ENCODE measurements around the gene ARRDC4. TPM values are rescaled to one million over a fixed set of nuclear protein-coding genes. Genes with fewer than 3 reads are reported as not detected.
A peak's percentile ranks its signal among the peaks of the same experiment; 100 is the strongest.
"Not testable (repeated sequence)": the region's sequence is repeated elsewhere in the genome, so short reads cannot be mapped to it uniquely, and the experiment has no call there.

The ARRDC4 gene
- total RNA-seq, 1 donor from 2014 or later = 10.4 TPM

GRCh38 chr15:97978401-97979139 is 18.1 kb downstream of the ARRDC4 start:
- no peaks in the 10 kb centered on the region for H3K36me3 ChIP-seq (ENCODE audit: control insufficient read depth in 3 of 3, insufficient read depth in 3 of 3, low read length in 3 of 3)
- no peaks in the 10 kb centered on the region for H3K4me1 ChIP-seq (ENCODE audit: control insufficient read depth in 3 of 3, insufficient read depth in 3 of 3, low read length in 3 of 3)
- no peak overlapping the region for H3K4me3 ChIP-seq (ENCODE audit: low read length in 3 of 3)
- no peak overlapping the region for H3K27ac ChIP-seq (ENCODE audit: low read depth, low read length)
- H3K9me3 ChIP-seq (ENCODE audit: control insufficient read depth in 3 of 3, low read length in 3 of 3) = no peaks in the 10 kb centered on the region
- no peaks in the 10 kb centered on the region for H3K27me3 ChIP-seq (ENCODE audit: control insufficient read depth in 3 of 3, insufficient read depth in 3 of 3, low read length in 3 of 3)
- H3K9ac ChIP-seq (ENCODE audit: low read depth in 1 of 3, low read length in 3 of 3) = no peak overlapping the region

- no peak overlapping the region for H3K27ac ChIP-seq (ENCODE audit: low read depth, low read length)
- no peak overlapping the region for H3K4me3 ChIP-seq (ENCODE audit: low read length in 3 of 3)
- no peaks in the 10 kb centered on the region for H3K4me1 ChIP-seq (ENCODE audit: control insufficient read depth in 3 of 3, insufficient read depth in 3 of 3, low read length in 3 of 3)
These were observed 18.6 kb downstream of the ARRDC4 start for GRCh38 chr15:97979140-97979520.

GRCh38 chr15:97981058-97981457 is 20.6 kb downstream of the ARRDC4 start:
- Histone ChIP-seq H3K36me3 (ENCODE audit: control insufficient read depth in 3 of 3, insufficient read depth in 3 of 3, low read length in 3 of 3) (no peaks in the 10 kb centered on the region), H3K4me3 (ENCODE audit: low read length in 3 of 3) (no peak overlapping the region), H3K4me1 (ENCODE audit: control insufficient read depth in 3 of 3, insufficient read depth in 3 of 3, low read length in 3 of 3) (no peaks in the 10 kb centered on the region), H3K27ac (ENCODE audit: low read depth, low read length) (no peak overlapping the region), H3K27me3 (ENCODE audit: control insufficient read depth in 3 of 3, insufficient read depth in 3 of 3, low read length in 3 of 3) (no peaks in the 10 kb centered on the region), H3K9ac (ENCODE audit: low read depth in 1 of 3, low read length in 3 of 3) (no peak overlapping the region), H3K9me3 (ENCODE audit: control insufficient read depth in 3 of 3, low read length in 3 of 3) (no peaks in the 10 kb centered on the region)

More at GRCh38 chr15:97979140-97979520, 18.6 kb downstream of the ARRDC4 start:
- Histone ChIP-seq H3K36me3 (ENCODE audit: control insufficient read depth in 3 of 3, insufficient read depth in 3 of 3, low read length in 3 of 3) (no peaks in the 10 kb centered on the region), H3K9me3 (ENCODE audit: control insufficient read depth in 3 of 3, low read length in 3 of 3) (no peaks in the 10 kb centered on the region), H3K9ac (ENCODE audit: low read depth in 1 of 3, low read length in 3 of 3) (no peak overlapping the region), H3K27me3 (ENCODE audit: control insufficient read depth in 3 of 3, insufficient read depth in 3 of 3, low read length in 3 of 3) (no peaks in the 10 kb centered on the region)

- no peaks in the 10 kb centered on the region for H3K9me3 ChIP-seq (ENCODE audit: control insufficient read depth in 3 of 3, low read length in 3 of 3)
- no peaks in the 10 kb centered on the region for H3K4me1 ChIP-seq (ENCODE audit: control insufficient read depth in 3 of 3, insufficient read depth in 3 of 3, low read length in 3 of 3)
- no peaks in the 10 kb centered on the region for H3K36me3 ChIP-seq (ENCODE audit: control insufficient read depth in 3 of 3, insufficient read depth in 3 of 3, low read length in 3 of 3)
- H3K9ac ChIP-seq (ENCODE audit: low read depth in 1 of 3, low read length in 3 of 3) = no peak overlapping the region
- no peak overlapping the region for H3K4me3 ChIP-seq (ENCODE audit: low read length in 3 of 3)
- H3K27ac ChIP-seq (ENCODE audit: low read depth, low read length) = no peak overlapping the region
- no peaks in the 10 kb centered on the region for H3K27me3 ChIP-seq (ENCODE audit: control insufficient read depth in 3 of 3, insufficient read depth in 3 of 3, low read length in 3 of 3)
These were observed 21.3 kb downstream of the ARRDC4 start for GRCh38 chr15:97981758-97982157.

- Histone ChIP-seq H3K9ac (ENCODE audit: low read depth in 1 of 3, low read length in 3 of 3) (no peak overlapping the region), H3K4me3 (ENCODE audit: low read length in 3 of 3) (no peak overlapping the region), H3K36me3 (ENCODE audit: control insufficient read depth in 3 of 3, insufficient read depth in 3 of 3, low read length in 3 of 3) (no peaks in the 10 kb centered on the region), H3K27ac (ENCODE audit: low read depth, low read length) (no peak overlapping the region), H3K4me1 (ENCODE audit: control insufficient read depth in 3 of 3, insufficient read depth in 3 of 3, low read length in 3 of 3) (peaks cover 4 to 5% (median 5%) of the 10 kb centered on the region in 3 donors), H3K27me3 (ENCODE audit: control insufficient read depth in 3 of 3, insufficient read depth in 3 of 3, low read length in 3 of 3) (no peaks in the 10 kb centered on the region), H3K9me3 (ENCODE audit: control insufficient read depth in 3 of 3, low read length in 3 of 3) (no peaks in the 10 kb centered on the region)
These were observed 23.7 kb downstream of the ARRDC4 start for GRCh38 chr15:97984157-97984556.

- H3K4me3 ChIP-seq (ENCODE audit: low read length in 3 of 3); H3K27ac ChIP-seq (ENCODE audit: low read depth, low read length); H3K9ac ChIP-seq (ENCODE audit: low read depth in 1 of 3, low read length in 3 of 3): not testable (repeated sequence)
These were observed 25.5 kb downstream of the ARRDC4 start for GRCh38 chr15:97985979-97986378.

GRCh38 chr15:97986781-97987180 is 26.3 kb downstream of the ARRDC4 start:
- no peaks in the 10 kb centered on the region for H3K27me3 ChIP-seq (ENCODE audit: control insufficient read depth in 3 of 3, insufficient read depth in 3 of 3, low read length in 3 of 3)
- H3K36me3 ChIP-seq (ENCODE audit: control insufficient read depth in 3 of 3, insufficient read depth in 3 of 3, low read length in 3 of 3) = no peaks in the 10 kb centered on the region
- H3K27ac ChIP-seq (ENCODE audit: low read depth, low read length) = no peak overlapping the region
- H3K4me1 ChIP-seq (ENCODE audit: control insufficient read depth in 3 of 3, insufficient read depth in 3 of 3, low read length in 3 of 3) = peaks cover 5 to 10% (median 8%) of the 10 kb centered on the region in 3 donors
- H3K9ac ChIP-seq (ENCODE audit: low read depth in 1 of 3, low read length in 3 of 3) = no peak overlapping the region
- H3K9me3 ChIP-seq (ENCODE audit: control insufficient read depth in 3 of 3, low read length in 3 of 3) = no peaks in the 10 kb centered on the region
- no peak overlapping the region for H3K4me3 ChIP-seq (ENCODE audit: low read length in 3 of 3)

More at GRCh38 chr15:97985979-97986378, 25.5 kb downstream of the ARRDC4 start:
- not testable (repeated sequence) for H3K27me3 ChIP-seq (ENCODE audit: control insufficient read depth in 3 of 3, insufficient read depth in 3 of 3, low read length in 3 of 3); H3K36me3 ChIP-seq (ENCODE audit: control insufficient read depth in 3 of 3, insufficient read depth in 3 of 3, low read length in 3 of 3); H3K9me3 ChIP-seq (ENCODE audit: control insufficient read depth in 3 of 3, low read length in 3 of 3)
- H3K4me1 ChIP-seq (ENCODE audit: control insufficient read depth in 3 of 3, insufficient read depth in 3 of 3, low read length in 3 of 3) = peaks cover 5 to 10% (median 8%) of the 10 kb centered on the region in 3 donors

GRCh38 chr15:97989299-97989698 is 28.8 kb downstream of the ARRDC4 start:
- Histone ChIP-seq H3K4me3 (ENCODE audit: low read length in 3 of 3) (no peak overlapping the region), H3K27me3 (ENCODE audit: control insufficient read depth in 3 of 3, insufficient read depth in 3 of 3, low read length in 3 of 3) (no peaks in the 10 kb centered on the region), H3K4me1 (ENCODE audit: control insufficient read depth in 3 of 3, insufficient read depth in 3 of 3, low read length in 3 of 3) (peaks cover 11 to 16% (median 15%) of the 10 kb centered on the region in 3 donors), H3K27ac (ENCODE audit: low read depth, low read length) (peak overlapping the region; percentile 11), H3K9ac (ENCODE audit: low read depth in 1 of 3, low read length in 3 of 3) (no peak overlapping the region), H3K9me3 (ENCODE audit: control insufficient read depth in 3 of 3, low read length in 3 of 3) (no peaks in the 10 kb centered on the region), H3K36me3 (ENCODE audit: control insufficient read depth in 3 of 3, insufficient read depth in 3 of 3, low read length in 3 of 3) (no peaks in the 10 kb centered on the region)

- H3K9me3 ChIP-seq (ENCODE audit: control insufficient read depth in 3 of 3, low read length in 3 of 3) = no peaks in the 10 kb centered on the region
- H3K4me1 ChIP-seq (ENCODE audit: control insufficient read depth in 3 of 3, insufficient read depth in 3 of 3, low read length in 3 of 3) = peaks cover 11 to 22% (median 16%) of the 10 kb centered on the region in 3 donors
- no peak overlapping the region for H3K9ac ChIP-seq (ENCODE audit: low read depth in 1 of 3, low read length in 3 of 3)
- no peak overlapping the region for H3K27ac ChIP-seq (ENCODE audit: low read depth, low read length)
- no peaks in the 10 kb centered on the region for H3K27me3 ChIP-seq (ENCODE audit: control insufficient read depth in 3 of 3, insufficient read depth in 3 of 3, low read length in 3 of 3)
- no peak overlapping the region for H3K4me3 ChIP-seq (ENCODE audit: low read length in 3 of 3)
- H3K36me3 ChIP-seq (ENCODE audit: control insufficient read depth in 3 of 3, insufficient read depth in 3 of 3, low read length in 3 of 3) = no peaks in the 10 kb centered on the region
These were observed 31.6 kb downstream of the ARRDC4 start for GRCh38 chr15:97991972-97992541.

- H3K27ac ChIP-seq (ENCODE audit: low read depth, low read length) = peak overlapping the region; percentile 42
- H3K36me3 ChIP-seq (ENCODE audit: control insufficient read depth in 3 of 3, insufficient read depth in 3 of 3, low read length in 3 of 3) = no peaks in the 10 kb centered on the region
- H3K9ac ChIP-seq (ENCODE audit: low read depth in 1 of 3, low read length in 3 of 3) = no peak overlapping the region
- no peak overlapping the region for H3K4me3 ChIP-seq (ENCODE audit: low read length in 3 of 3)
- H3K27me3 ChIP-seq (ENCODE audit: control insufficient read depth in 3 of 3, insufficient read depth in 3 of 3, low read length in 3 of 3) = no peaks in the 10 kb centered on the region
- no peaks in the 10 kb centered on the region for H3K9me3 ChIP-seq (ENCODE audit: control insufficient read depth in 3 of 3, low read length in 3 of 3)
- H3K4me1 ChIP-seq (ENCODE audit: control insufficient read depth in 3 of 3, insufficient read depth in 3 of 3, low read length in 3 of 3) = peaks cover 11 to 22% (median 16%) of the 10 kb centered on the region in 3 donors
These were observed 32.3 kb downstream of the ARRDC4 start for GRCh38 chr15:97992823-97993222.

Data from skeletal muscle tissue (tissue), 4 donors.